NCI-H2029 treated with DMSO at 0.1 percent for 48 hours (cell line): Measurements from ENCODE around the gene YAP1.

Experiments
- DNase-seq: peaks from one replicate; lab custom pipeline; 2025; lab: John Stamatoyannopoulos, UW

The YAP1 gene

DNA sequence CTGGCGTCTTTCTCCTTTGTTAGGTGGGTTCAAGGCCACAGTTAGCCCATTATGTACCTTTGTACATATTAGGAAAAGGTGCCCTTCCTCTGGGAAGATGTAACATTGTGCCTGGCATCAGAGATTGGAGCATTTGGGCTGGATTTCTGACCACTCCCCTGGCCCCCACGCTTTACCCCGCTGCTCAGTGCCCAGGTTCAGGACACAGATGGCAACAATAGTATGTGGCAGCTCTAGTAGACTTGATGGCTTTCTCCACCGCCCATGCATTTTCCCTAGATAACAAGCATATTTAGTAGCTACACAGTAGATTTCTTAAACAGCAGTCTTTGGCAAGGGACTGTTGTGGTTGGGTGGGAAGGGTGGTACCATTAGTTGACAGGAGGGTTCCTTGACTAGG is 53.1 kb downstream of the YAP1 start:
- no peak for DNase-seq

DNA sequence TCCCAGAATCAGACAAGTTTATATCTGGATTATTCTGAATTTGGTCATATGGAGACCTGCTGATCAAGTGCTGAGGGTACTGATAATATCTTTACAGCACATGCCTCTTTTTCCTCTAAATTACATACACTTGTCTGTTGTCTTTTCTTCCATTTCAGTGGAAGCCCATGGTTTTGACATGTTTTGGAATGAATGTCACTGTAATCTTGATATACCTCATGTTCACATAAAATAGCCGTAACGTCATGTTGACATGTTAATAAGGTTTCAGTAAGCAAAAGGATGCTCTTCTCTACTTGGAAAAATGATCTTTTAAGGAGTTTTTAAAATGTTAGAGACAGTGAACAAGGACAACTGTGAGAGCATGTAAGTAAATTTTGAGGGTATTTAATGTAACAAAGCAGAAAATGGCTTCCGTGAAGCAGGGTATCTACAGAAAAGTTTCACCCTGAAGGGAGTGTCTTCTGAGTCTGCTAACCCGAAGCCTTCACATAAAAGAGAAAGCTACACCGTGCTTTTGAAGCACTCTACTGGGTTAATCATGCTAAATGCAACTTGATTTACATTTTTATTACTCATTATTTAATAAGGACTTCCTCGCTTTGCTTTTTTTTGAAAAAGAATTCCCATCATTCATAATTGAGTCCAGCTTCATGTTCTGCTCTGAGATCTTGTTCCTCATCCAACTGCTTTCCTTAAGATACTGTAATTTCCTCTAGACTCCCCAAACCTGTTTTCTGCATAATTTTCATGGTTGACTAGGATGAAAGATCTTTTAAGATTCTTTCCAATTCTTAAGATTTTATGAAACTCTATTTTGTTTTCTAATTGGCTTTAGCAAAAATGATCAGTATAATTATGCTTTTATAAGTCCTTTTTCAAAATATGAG is 56.2 kb downstream of the YAP1 start:
- DNase-seq, result no peak

GRCh38 chr11:102168481-102168880 is 58.2 kb downstream of the YAP1 start:
- DNase-seq, result no peak

GRCh38 chr11:102171101-102171500 is 60.9 kb downstream of the YAP1 start:
- DNase-seq, result no peak

DNA sequence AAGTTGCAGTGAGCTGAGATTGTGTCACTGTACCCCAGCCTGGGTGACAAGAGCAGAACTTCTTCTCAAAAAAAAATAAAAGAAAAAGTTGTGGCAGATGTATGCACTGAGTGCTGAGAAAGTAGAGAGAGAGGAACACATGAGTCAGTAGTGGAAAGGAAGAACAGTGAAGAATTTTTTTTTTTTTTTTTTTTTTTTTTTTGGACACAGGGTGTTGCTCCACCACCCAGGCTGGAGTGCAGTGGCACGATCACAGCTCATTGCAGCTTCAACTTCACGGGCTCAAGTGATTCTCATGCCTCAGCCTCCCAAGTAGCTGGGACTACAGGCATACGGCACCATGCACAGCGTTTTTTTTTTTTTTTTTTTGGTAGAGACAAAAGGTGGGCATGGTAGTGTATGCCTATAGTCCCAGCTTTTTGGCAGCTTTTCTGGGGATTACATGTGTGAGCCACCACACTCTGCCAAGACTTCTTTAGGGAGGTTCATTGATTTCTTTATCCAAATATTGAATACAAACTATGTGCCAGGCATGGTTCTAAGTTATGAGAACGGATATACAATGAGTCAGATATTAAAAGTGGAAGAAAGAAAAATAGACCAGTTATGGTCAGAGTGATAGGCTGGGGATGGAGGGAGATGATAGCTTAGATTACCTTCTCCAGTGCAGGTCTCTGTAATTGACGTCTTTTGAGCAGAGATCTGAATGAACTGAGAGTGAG is 62.0 kb downstream of the YAP1 start:
- no peak for DNase-seq

GRCh38 chr11:102177126-102177525 is 66.9 kb downstream of the YAP1 start:
- no peak for DNase-seq

DNA sequence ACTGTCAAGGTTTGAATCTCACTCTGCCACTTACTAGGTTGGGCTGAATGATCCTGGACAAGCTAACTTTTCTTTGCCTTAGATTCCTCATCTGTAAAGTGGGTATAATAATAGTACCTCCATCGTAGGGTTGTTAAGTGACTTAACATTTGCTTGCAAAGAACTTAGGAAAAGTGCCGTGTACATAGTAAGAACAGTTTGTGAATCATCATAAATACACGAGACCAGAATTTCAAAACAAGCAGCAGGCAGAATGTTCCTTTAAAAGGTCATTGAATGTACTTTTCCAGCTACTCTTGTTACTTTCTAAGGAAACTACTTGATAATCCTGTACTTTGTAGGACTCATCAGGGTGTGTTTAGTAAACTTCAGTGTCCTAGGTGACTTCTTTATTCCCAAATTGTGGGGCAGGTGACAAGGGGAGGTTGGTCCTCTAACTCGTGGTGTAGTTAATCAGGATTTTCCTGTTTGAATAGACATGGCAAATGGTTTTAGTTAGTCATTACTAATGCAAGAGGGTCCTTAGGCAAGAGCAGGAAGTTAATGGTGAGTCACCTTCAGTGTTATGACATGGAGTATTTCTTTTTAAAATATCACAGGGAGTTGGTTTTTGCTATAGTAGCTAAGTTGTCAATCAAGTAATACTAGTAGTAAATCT is 67.9 kb downstream of the YAP1 start:
- DNase-seq, result no peak

- no peak for DNase-seq
Measured at GRCh38 chr11:102179371-102179770, 69.1 kb downstream of the YAP1 start.

DNA sequence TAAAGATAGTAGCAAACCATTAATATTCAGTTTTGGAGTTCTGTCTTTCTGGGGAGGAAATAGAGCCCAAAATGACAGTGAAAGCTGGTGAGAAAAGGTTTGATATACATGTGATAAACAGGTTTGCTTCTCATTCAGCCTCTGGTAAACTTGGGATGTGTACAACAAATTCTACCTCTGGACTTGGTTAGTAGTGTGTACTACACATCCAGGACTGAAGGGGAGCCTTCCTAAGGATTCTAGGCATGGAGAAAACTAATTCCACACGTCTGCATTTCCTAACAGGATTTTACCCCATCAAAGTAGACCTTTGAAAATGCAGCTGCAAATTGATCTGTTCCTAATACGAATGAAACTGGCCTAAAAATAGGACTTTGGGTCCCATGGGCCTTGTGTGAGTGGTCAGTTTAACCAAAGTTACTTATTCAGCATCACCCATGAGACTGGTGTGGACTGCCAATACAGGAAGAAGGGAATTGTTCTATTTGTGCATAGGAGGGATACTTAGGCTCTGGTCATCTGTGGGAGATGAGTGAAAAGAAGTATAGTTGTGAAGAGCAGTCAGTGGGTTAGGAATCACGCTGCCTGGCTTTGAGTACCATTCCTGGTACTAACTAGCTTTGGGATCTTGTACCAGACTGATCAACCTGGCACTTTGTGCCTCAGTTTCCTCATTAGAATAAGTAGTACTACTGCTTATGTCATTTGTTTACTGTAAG is 74.2 kb downstream of the YAP1 start:
- DNase-seq, result no peak

GRCh38 chr11:102186551-102187191 is 76.4 kb downstream of the YAP1 start:
- no peak for DNase-seq

GRCh38 chr11:102187416-102188151 is 77.3 kb downstream of the YAP1 start:
- no peak for DNase-seq

DNA sequence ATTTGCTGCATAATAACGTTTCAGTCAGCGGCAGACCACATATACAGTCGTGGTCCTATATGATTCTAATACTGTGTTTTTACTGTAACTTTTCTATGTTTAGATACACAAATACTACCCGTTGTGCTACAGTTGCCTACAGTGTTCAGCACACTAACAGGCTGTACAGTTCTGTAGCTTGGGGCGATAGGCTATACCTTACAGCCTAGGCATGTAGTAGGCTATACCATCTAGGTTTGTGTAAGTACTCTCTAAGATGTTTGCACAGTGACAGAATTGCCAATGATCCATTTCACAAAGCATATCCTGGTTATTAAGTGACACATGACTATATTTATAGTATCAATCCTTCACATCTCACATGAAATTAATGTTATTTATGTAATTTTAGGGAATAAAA is 78.2 kb downstream of the YAP1 start:
- DNase-seq, result no peak

DNA sequence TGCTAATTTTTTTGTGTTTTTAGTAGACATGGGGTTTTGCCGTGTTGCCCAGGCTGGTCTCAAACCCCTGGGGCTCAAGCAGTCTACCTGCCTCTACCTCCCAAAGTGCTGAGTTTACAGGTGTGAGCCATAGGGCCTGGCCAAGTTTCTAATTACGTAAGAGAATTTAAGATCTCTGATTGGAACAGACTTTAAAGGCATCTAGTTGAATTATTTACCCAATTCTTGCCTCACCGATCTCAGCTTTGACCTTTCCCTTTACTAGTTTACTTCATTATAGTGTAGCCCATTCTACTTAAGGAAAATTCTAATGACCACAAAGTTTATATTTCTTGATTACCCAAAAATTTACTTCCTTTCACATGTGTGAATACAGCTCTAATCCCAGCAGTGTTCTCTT is 81.6 kb downstream of the YAP1 start:
- no peak for DNase-seq

GRCh38 chr11:102192349-102193066 is 82.3 kb downstream of the YAP1 start:
- DNase-seq, result no peak

DNA sequence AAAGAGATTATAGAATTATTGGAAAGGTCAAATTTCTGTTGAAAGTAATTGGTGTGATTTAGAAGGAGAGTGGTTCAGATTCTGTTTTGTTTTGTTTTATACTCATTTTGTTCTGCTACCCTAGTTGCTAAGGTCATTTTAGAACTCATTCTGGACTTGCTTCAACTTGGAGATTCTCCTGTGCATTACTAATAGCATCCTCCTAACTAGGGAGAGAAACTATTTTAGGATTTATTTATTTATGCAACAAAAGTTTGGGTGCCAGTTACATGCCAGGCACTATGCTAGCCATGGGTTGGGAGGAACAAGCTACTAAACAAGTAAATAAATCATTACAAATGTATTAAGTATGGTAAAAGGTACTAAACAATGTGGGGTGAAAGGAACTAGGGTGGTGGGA is 84.0 kb downstream of the YAP1 start:
- no peak for DNase-seq

- DNase-seq, result no peak
Measured at GRCh38 chr11:102194990-102195389, 84.7 kb downstream of the YAP1 start.

GRCh38 chr11:102196351-102196750 is 86.1 kb downstream of the YAP1 start:
- no peak for DNase-seq

GRCh38 chr11:102196816-102197215 is 86.6 kb downstream of the YAP1 start:
- DNase-seq, result no peak

GRCh38 chr11:102197670-102198139 is 87.5 kb downstream of the YAP1 start:
- DNase-seq, result no peak

DNA sequence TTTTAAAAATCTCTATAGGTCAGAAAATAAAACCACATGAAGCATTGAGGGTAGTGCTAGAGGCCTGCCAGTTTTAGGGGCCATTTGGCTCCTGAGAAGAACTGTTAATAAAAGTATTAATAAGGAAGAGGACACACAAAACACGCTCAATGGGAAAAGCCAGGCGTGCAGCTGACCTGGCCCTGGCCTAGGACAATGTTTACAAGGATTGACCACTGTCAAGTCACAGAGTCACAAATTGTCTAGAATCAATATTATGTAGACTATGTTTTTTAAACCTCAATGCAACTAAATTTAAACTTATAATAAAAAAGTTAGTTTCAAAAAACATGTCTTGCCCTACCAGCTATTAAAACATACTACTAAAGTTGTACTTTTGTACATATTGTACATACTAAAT is 89.4 kb downstream of the YAP1 start:
- DNase-seq, result no peak
